Measurements from ENCODE around the gene POU2F1.

The POU2F1 gene

GRCh38 chr1:167273027-167273800 lies 52.5 kb downstream of the POU2F1 start:
- no peak for TF ChIP-seq CTCF (IDR thresholded peaks at IDR 0.05; ENCODE audit: extremely low read depth, insufficient read depth, missing control alignments)
- in situ Hi-C loops (cut with MboI; ENCODE audit: low pct_unique_long_range_greater_than_20kb, low sequenced_read_pairs, unreplicated experiment), result loop anchor here (25.0 kb wide), 1 partner anchor 264 kb away; no protein-coding TSS in a partner anchor
- no peak for DNase-seq (ENCODE audit: low spot score)

- TF ChIP-seq CTCF (IDR thresholded peaks at IDR 0.05; ENCODE audit: extremely low read depth, insufficient read depth, missing control alignments), result no peak
- no peak for DNase-seq (ENCODE audit: low spot score)
- in situ Hi-C loops (cut with MboI; ENCODE audit: low pct_unique_long_range_greater_than_20kb, low sequenced_read_pairs, unreplicated experiment), result loop anchor here (25.0 kb wide), 1 partner anchor 263 kb away; no protein-coding TSS in a partner anchor
These were observed 53.4 kb downstream of the POU2F1 start for GRCh38 chr1:167274061-167274460.

- DNase-seq (ENCODE audit: low spot score), result peak; percentile 25
- in situ Hi-C loops (cut with MboI; ENCODE audit: low pct_unique_long_range_greater_than_20kb, low sequenced_read_pairs, unreplicated experiment), result no loop called here
- no peak for TF ChIP-seq CTCF (IDR thresholded peaks at IDR 0.05; ENCODE audit: extremely low read depth, insufficient read depth, missing control alignments)
These were observed 56.3 kb downstream of the POU2F1 start for GRCh38 chr1:167276969-167277368.

GRCh38 chr1:167278497-167278896 lies 57.8 kb downstream of the POU2F1 start:
- no peak for DNase-seq (ENCODE audit: low spot score)
- TF ChIP-seq CTCF (IDR thresholded peaks at IDR 0.05; ENCODE audit: extremely low read depth, insufficient read depth, missing control alignments), result no peak
- in situ Hi-C loops (cut with MboI; ENCODE audit: low pct_unique_long_range_greater_than_20kb, low sequenced_read_pairs, unreplicated experiment), result no loop called here

GRCh38 chr1:167280912-167281311 lies 60.2 kb downstream of the POU2F1 start:
- in situ Hi-C loops (cut with MboI; ENCODE audit: low pct_unique_long_range_greater_than_20kb, low sequenced_read_pairs, unreplicated experiment), result no loop called here
- TF ChIP-seq CTCF (IDR thresholded peaks at IDR 0.05; ENCODE audit: extremely low read depth, insufficient read depth, missing control alignments), result no peak
- no peak for DNase-seq (ENCODE audit: low spot score)

- TF ChIP-seq CTCF (IDR thresholded peaks at IDR 0.05; ENCODE audit: extremely low read depth, insufficient read depth, missing control alignments), result no peak
- in situ Hi-C loops (cut with MboI; ENCODE audit: low pct_unique_long_range_greater_than_20kb, low sequenced_read_pairs, unreplicated experiment), result no loop called here
These were observed 67.8 kb downstream of the POU2F1 start for GRCh38 chr1:167288390-167289074.

More at GRCh38 chr1:167288390-167289074, 67.8 kb downstream of the POU2F1 start:
- DNase-seq (ENCODE audit: low spot score), result no peak
